ENCODE results near the gene ADCY10. TPM values are rescaled to one million over a fixed set of nuclear protein-coding genes. Genes with fewer than 3 reads are reported as not detected.

Gene ADCY10
- total and polyA plus RNA-seq, 9 of the 15 experiments (the other 6 are each of a cell fraction or from before 2014, with no cell fraction given) = 0.08 to 0.86 (median 0.22) TPM

GRCh38 chr1:167924543-167925231, 10.8 kb upstream of the ADCY10 start (continued):
- no peak for TF ChIP-seq ZNF384 (IDR thresholded peaks at IDR 0.05; ENCODE audit: low read depth, low read length)
- peak; percentile 97 for TF ChIP-seq C11orf30 (IDR thresholded peaks at IDR 0.05; ENCODE audit: low read depth)
- no peak for TF ChIP-seq TGIF2 (CRISPR knock-in tag; IDR thresholded peaks at IDR 0.05)
- TF ChIP-seq HNRNPUL1 (IDR thresholded peaks at IDR 0.05; ENCODE audit: low read length) = no peak
- TF ChIP-seq EP400 (IDR thresholded peaks at IDR 0.05) = no peak
- no peak for TF ChIP-seq XRCC3 (IDR thresholded peaks at IDR 0.05)
- TF ChIP-seq HSF4 (CRISPR knock-in tag; IDR thresholded peaks at IDR 0.05; ENCODE audit: borderline replicate concordance) = no peak
- no peak for TF ChIP-seq MTA1 (IDR thresholded peaks at IDR 0.05; ENCODE audit: borderline replicate concordance)
- TF ChIP-seq, protein P1, sequence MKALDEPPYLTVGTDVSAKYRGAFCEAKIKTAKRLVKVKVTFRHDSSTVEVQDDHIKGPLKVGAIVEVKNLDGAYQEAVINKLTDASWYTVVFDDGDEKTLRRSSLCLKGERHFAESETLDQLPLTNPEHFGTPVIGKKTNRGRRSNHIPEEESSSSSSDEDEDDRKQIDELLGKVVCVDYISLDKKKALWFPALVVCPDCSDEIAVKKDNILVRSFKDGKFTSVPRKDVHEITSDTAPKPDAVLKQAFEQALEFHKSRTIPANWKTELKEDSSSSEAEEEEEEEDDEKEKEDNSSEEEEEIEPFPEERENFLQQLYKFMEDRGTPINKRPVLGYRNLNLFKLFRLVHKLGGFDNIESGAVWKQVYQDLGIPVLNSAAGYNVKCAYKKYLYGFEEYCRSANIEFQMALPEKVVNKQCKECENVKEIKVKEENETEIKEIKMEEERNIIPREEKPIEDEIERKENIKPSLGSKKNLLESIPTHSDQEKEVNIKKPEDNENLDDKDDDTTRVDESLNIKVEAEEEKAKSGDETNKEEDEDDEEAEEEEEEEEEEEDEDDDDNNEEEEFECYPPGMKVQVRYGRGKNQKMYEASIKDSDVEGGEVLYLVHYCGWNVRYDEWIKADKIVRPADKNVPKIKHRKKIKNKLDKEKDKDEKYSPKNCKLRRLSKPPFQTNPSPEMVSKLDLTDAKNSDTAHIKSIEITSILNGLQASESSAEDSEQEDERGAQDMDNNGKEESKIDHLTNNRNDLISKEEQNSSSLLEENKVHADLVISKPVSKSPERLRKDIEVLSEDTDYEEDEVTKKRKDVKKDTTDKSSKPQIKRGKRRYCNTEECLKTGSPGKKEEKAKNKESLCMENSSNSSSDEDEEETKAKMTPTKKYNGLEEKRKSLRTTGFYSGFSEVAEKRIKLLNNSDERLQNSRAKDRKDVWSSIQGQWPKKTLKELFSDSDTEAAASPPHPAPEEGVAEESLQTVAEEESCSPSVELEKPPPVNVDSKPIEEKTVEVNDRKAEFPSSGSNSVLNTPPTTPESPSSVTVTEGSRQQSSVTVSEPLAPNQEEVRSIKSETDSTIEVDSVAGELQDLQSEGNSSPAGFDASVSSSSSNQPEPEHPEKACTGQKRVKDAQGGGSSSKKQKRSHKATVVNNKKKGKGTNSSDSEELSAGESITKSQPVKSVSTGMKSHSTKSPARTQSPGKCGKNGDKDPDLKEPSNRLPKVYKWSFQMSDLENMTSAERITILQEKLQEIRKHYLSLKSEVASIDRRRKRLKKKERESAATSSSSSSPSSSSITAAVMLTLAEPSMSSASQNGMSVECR (CRISPR knock-in tag; IDR thresholded peaks at IDR 0.05) = no peak
- 0 out of 2 replicates have a peak, but pooled peaks have one; percentile 9 for TF ChIP-seq ZFP1 (CRISPR knock-in tag; IDR thresholded peaks at IDR 0.05)
- no peak for TF ChIP-seq PCBP2 (IDR thresholded peaks at IDR 0.05; ENCODE audit: low read depth, low read length, poor library complexity, severe bottlenecking)
- no peak for TF ChIP-seq HNRNPK (IDR thresholded peaks at IDR 0.05; ENCODE audit: low read depth, low read length, poor library complexity, severe bottlenecking)
- TF ChIP-seq LARP7 (IDR thresholded peaks at IDR 0.05) = no peak
- peak; percentile 53; the same call in 1 of the 2 replicates for TF ChIP-seq POLR2H (tag; IDR thresholded peaks at IDR 0.05; ENCODE audit: low read depth)
- no peak for TF ChIP-seq PRDM10 (IDR thresholded peaks at IDR 0.05; ENCODE audit: partially characterized antibody)
- TF ChIP-seq KDM4B (IDR thresholded peaks at IDR 0.05; ENCODE audit: borderline replicate concordance in 2 of 2, low read depth in 1 of 2) = no peak
- TF ChIP-seq DMBX1 (CRISPR knock-in tag; IDR thresholded peaks at IDR 0.05; ENCODE audit: borderline replicate concordance) = no peak
- TF ChIP-seq ATF1 (CRISPR knock-in tag; IDR thresholded peaks at IDR 0.05) = no peak
- no peak for TF ChIP-seq ATF1 (tag; IDR thresholded peaks at IDR 0.05)
- no peak for TF ChIP-seq NFATC3 (IDR thresholded peaks at IDR 0.05)
- peak; percentile 83 for TF ChIP-seq MYBL2 (IDR thresholded peaks at IDR 0.05; ENCODE audit: low read depth)
- no peak for TF ChIP-seq MYBL2 (CRISPR knock-in tag; IDR thresholded peaks at IDR 0.05; ENCODE audit: borderline replicate concordance)
